ENCODE results near the gene MLLT3.

- TF ChIP-seq CTCF (conservative IDR thresholded peaks at IDR 0.05; ENCODE audit: low read depth, low read length) (no peak), EZH2 (IDR thresholded peaks at IDR 0.05; ENCODE audit: borderline replicate concordance, low read depth, low read length, poor library complexity, severe bottlenecking) (no peak)
These were observed 77.2 kb downstream of the MLLT3 start for GRCh38 chr9:20545023-20545622.
